NCI-H2029 (cell line): Measurements from ENCODE around the gene JMJD1C.
"Not testable (repeated sequence)": the region's sequence is repeated elsewhere in the genome, so short reads cannot be mapped to it uniquely, and the experiment has no call there.

Experiments
- DNase-seq: peaks from one replicate; lab custom pipeline; 2025; lab: John Stamatoyannopoulos, UW

Gene JMJD1C

GRCh38 chr10:63260860-63261251 lies 204.9 kb downstream of the JMJD1C start:
- no peak for DNase-seq

- DNase-seq, result no peak
These were observed 205.5 kb downstream of the JMJD1C start for GRCh38 chr10:63260103-63260859.

- no peak for DNase-seq
These were observed 206.7 kb downstream of the JMJD1C start for GRCh38 chr10:63258920-63259678.

GRCh38 chr10:63257778-63258177 lies 208.0 kb downstream of the JMJD1C start:
- DNase-seq, result no peak

- no peak for DNase-seq
These were observed 209.6 kb downstream of the JMJD1C start for GRCh38 chr10:63256009-63256773.

GRCh38 chr10:63255316-63255715 lies 210.5 kb downstream of the JMJD1C start:
- no peak for DNase-seq

GRCh38 chr10:63253040-63253439 lies 212.7 kb downstream of the JMJD1C start:
- no peak for DNase-seq

- DNase-seq, result no peak
These were observed 213.5 kb downstream of the JMJD1C start for GRCh38 chr10:63252095-63252762.

- DNase-seq, result no peak
These were observed 215.7 kb downstream of the JMJD1C start for GRCh38 chr10:63250032-63250431.

- no peak for DNase-seq
These were observed 218.0 kb downstream of the JMJD1C start for GRCh38 chr10:63247771-63248170.

- no peak for DNase-seq
These were observed 219.4 kb downstream of the JMJD1C start for GRCh38 chr10:63246356-63246755.

- DNase-seq, result no peak
These were observed 223.9 kb downstream of the JMJD1C start for GRCh38 chr10:63241841-63242281.

- DNase-seq, result no peak
These were observed 225.0 kb downstream of the JMJD1C start for GRCh38 chr10:63240807-63241206.

GRCh38 chr10:63238501-63238900 lies 227.3 kb downstream of the JMJD1C start:
- DNase-seq, result no peak

GRCh38 chr10:63237396-63237795 lies 228.4 kb downstream of the JMJD1C start:
- DNase-seq, result no peak

GRCh38 chr10:63236113-63236935 lies 229.5 kb downstream of the JMJD1C start:
- no peak for DNase-seq

- DNase-seq, result not testable (repeated sequence)
These were observed 230.6 kb downstream of the JMJD1C start for GRCh38 chr10:63235136-63235535.

- DNase-seq, result no peak
These were observed 236.6 kb downstream of the JMJD1C start for GRCh38 chr10:63229161-63229560.

GRCh38 chr10:63228237-63228636 lies 237.5 kb downstream of the JMJD1C start:
- DNase-seq, result no peak

GRCh38 chr10:63227207-63227895 lies 238.4 kb downstream of the JMJD1C start:
- DNase-seq, result no peak

- DNase-seq, result no peak
These were observed 241.5 kb downstream of the JMJD1C start for GRCh38 chr10:63224241-63224640.
